ENCODE measurements around the gene TRPV2.

- TF ChIP-seq CTCF (IDR thresholded peaks at IDR 0.05; ENCODE audit: low read depth, low read length) (no peak), POLR2A (IDR thresholded peaks at IDR 0.05; ENCODE audit: extremely low read depth, insufficient read length) (no peak), MYC (IDR thresholded peaks at IDR 0.05; ENCODE audit: low read depth, low read length) (no peak)
Measured at GRCh38 chr17:16471295-16471694, 55.9 kb downstream of the TRPV2 start.

All from NB4 (cell line).